ENCODE results near the gene AUH.
"Not testable (repeated sequence)": the region's sequence is repeated elsewhere in the genome, so short reads cannot be mapped to it uniquely, and the experiment has no call there.

Gene AUH

DNA sequence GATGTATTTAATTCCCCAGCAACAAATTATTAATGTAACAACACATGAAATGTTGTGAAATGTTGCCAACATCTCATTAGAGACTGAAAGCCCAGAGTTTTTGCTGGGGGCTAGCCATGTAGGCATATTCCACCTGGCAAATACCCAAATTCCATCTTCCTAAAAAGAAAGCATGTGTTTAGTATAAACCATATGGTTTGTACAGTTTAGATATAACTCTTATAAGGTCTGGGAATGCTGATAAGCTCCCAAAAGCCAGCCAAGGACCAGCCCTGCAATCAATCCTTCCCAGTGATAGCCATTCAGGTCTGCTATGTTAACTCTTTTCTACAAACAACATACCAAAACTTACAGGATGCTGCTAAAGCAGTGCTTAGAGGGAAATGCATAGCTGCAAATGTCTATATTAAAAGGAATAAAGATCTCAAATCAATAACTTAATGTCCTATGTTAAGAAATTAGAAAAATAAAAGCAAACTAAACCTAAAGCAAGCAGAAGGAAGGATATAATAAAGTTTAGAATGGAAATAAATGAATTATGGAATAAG is 158.9 kb downstream of the AUH start:
- DNase-seq = no peak

- no peak for DNase-seq
Observed at GRCh38 chr9:91200692-91201336, 160.9 kb downstream of the AUH start.

- no peak for DNase-seq
Observed at GRCh38 chr9:91199739-91200497, 161.8 kb downstream of the AUH start.

DNA sequence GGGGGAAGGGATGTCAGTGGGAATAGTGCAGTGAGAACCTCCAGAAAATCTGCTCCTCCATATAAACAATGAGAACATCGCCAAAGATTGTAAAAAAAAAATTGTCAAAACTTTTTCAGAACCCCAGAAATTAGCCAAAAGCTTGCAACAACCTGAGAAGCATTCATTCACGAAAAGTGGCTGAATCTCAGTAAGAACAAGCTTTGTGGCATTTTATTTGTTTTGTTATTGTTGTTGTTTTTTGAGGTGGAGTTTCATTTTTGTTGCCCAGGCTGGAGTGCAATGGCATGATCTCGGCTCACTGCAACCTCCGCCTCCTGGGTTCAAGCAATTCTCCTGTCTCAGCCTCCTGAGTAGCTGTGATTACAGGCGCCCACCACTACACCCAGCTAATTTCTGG is 162.8 kb downstream of the AUH start:
- DNase-seq = not testable (repeated sequence)

- DNase-seq = no peak
Observed at GRCh38 chr9:91198405-91198804, 163.3 kb downstream of the AUH start.

DNA sequence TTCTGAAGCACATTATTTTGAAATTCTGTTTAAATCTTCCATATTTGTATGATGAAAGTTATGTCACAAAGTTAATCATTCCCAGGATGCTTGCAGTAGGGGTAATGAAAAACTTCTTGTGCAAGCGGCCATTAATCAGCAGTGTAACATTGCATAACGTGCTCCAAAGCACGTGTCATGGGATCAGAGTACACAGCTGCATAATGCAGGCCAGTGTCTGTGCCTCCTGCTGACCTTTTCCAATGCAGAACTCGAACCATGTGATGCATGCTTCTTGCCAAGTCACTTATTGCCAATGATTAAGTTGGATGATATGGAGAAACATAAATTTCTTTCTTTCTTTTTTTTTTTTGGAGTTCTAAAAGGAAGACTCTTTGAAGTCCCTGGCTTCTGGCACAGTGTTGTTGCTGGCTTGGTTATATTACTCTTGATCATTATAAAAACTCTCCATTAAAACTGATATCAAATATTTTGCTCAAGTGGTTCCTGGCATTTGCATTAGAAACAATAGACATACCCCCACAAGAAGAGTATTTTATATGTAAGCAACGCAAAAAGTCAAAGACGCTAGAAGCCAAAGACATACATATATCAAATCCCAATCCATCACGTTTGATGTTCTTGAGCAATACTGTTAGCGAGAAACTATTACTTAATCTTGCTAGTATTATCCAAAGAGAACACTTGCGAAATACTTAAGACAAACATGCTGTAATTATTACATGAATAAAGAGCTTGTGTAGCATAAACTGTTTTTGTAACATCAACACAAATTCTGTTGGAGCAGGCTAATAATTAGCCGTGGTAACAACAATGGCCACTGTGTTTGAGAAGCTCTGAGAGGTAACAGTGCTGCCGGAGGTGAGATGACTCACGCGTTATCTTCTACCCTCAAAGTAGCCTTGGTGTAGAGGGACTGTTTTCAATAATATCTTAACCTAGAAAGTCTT is 164.2 kb downstream of the AUH start:
- no peak for DNase-seq

GRCh38 chr9:91196103-91196950 is 165.4 kb downstream of the AUH start:
- no peak for DNase-seq

GRCh38 chr9:91195372-91196012 is 166.2 kb downstream of the AUH start:
- DNase-seq = no peak

GRCh38 chr9:91193658-91194391 is 167.9 kb downstream of the AUH start:
- peak; percentile 81 to 83 for DNase-seq

DNA sequence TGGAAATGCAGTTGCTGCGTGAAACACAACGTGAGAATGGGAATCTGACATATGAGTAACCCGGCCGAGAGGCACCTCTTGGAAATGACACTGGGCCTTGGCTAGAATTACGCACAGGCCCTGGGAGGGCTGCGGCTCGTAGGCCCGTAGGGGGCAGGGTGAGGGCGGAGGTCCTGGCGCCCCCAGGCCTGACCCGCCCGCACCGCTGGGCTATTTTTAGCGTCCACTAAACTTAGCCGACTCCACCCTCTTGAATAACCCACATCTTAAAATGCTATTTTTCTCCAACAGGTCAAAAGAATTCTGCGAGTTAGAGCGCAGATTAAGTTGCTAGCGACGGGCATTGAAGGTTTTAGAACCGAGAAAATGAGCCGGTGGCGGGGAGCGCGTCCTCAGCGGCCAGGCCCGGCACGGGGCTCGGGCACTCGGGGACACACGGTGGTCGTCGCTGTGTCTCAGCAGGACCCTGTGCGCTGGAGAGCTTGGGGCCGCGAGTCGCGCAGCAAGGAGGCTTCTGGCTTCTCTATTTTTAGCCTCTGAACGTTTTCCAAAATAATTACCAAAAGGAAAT is 168.5 kb downstream of the AUH start:
- DNase-seq = peak; percentile 68 to 75

- DNase-seq = no peak
Observed at GRCh38 chr9:91192381-91193086, 169.2 kb downstream of the AUH start.

- no peak for DNase-seq
Observed at GRCh38 chr9:91191411-91192380, 170.0 kb downstream of the AUH start.

DNA sequence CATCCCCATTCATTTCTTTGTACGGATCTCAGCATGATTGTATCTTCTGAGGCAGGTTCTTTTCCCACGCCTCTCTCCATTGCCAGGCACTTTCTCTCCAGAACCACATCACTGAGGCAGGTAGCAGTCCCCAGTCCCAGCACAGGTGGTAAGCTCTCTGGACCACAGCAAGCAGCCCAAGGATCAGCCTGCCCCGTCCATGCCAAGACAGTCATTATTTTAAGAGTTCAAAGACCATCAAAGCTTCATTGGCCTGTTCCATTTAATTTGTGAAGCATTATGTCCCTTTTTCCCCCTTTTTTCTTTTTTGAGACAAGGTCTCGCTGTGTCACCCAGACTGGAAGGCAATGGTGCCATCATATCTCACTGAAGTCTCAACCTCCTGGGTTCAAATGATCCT is 171.7 kb downstream of the AUH start:
- no peak for DNase-seq

GRCh38 chr9:91188719-91189590 is 172.8 kb downstream of the AUH start:
- DNase-seq = no peak

GRCh38 chr9:91187965-91188344 is 173.8 kb downstream of the AUH start:
- DNase-seq = no peak

DNA sequence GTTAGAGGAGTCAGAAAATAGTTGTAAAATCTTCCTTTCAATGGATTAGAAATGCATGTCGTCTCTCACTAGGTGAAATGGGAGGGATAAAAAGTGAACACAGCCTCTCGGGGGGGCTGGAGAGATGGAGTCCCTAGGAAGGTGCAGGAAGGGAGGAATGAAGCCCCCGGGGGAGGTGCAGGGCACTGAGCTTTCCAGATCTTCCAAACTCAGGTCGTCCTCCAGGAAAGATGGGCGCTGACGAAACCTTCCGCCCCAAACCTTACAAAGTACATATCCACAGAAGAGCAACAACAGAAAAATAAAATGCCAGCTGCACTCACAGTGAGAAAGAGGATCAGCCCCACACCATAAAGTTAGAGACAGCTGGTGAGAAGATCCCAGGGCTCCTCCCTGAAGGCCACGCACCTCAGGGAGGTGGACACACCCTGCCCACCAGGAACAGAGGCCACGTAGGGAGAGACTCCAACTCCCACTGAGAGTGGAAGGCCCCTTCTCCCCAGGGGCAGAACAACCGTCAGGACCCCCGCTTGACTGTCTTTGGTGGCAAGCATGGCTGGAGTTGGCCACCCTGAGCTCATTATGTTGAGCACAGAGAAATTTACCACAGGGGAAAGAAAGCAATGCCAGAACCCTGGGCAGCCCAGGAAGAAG is 174.3 kb downstream of the AUH start:
- DNase-seq = no peak

DNA sequence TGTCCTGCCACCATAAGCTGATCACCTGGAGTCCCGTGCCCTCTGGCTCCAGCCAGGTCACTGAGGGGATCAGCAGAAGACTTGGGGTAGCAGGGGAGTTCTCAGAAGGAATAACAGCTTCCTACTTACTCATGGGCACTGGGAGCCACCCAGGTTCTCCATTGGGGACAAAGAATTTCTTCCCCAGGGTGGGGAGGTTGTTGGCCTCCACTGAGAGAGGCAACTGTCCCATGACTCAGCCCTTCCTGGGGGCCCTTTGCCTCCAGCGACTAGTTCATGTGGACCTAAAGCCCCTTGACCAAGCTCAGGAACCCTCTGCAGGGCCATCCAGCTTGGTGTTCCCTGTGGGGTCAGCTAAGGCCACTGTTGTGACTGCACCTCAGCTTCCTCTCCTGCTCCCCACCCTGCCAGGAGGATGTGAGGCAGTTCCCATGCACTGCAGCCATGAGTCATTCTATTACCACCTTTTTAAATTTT is 175.0 kb downstream of the AUH start:
- no peak for DNase-seq

Measured in stimulated activated CD4-positive, alpha-beta T cell treated with anti-CD3 and anti-CD28 coated beads, Interleukin-2, amount 100 ng/mL, for 48 hours (primary cell).